Testis (tissue), 2 donors: ENCODE measurements around the gene RMDN2.

Source experiments
- POLR2A ChIP-seq: fragments of 450-650 bp; IDR thresholded peaks from one replicate; pipeline ENCODE4 v1.6.1; 2017; ENCODE audit warnings: antibody characterized with exemption, mild to moderate bottlenecking, moderate library complexity
- TF ChIP-seq, protein P1 (sequence below), 3 experiments: fragments of 450-650 bp in 2 of 3; fragments of 200-600 bp in 1 of 3; sonication (generic) in 1 of 3; IDR thresholded peaks; one replicate each; pipeline ENCODE4 v1.5.1; 2016 to 2019; ENCODE audit warnings: antibody characterized with exemption in 3 of 3, mild to moderate bottlenecking in 2 of 3, moderate library complexity in 1 of 3

DNA sequence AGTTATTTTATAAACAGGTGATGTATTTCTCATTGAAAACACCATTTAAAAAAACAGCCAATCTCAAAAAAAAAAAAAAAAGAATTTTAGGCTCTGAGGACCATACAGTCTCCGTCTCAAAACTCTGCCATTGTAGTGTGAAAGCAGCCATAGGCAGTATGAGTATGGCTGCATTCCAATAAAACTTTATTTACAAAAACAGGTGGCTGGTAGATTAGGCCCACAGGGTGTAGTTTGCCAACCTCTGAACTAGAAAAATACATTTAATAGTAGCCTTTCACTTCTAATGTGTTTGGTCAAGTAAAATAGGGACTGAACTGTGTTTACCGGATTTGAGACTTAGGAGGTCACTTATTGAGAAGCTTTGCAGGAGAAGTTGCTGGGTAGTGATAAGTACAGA lies 19.2 kb downstream of the RMDN2 start:
- no peak for TF ChIP-seq POLR2A
- TF ChIP-seq, protein P1, sequence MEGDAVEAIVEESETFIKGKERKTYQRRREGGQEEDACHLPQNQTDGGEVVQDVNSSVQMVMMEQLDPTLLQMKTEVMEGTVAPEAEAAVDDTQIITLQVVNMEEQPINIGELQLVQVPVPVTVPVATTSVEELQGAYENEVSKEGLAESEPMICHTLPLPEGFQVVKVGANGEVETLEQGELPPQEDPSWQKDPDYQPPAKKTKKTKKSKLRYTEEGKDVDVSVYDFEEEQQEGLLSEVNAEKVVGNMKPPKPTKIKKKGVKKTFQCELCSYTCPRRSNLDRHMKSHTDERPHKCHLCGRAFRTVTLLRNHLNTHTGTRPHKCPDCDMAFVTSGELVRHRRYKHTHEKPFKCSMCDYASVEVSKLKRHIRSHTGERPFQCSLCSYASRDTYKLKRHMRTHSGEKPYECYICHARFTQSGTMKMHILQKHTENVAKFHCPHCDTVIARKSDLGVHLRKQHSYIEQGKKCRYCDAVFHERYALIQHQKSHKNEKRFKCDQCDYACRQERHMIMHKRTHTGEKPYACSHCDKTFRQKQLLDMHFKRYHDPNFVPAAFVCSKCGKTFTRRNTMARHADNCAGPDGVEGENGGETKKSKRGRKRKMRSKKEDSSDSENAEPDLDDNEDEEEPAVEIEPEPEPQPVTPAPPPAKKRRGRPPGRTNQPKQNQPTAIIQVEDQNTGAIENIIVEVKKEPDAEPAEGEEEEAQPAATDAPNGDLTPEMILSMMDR (IDR thresholded peaks at IDR 0.05) = no peak
